Natural killer cell (primary cell): ENCODE measurements around the gene TPRG1. TPM values are rescaled to one million over a fixed set of nuclear protein-coding genes. Genes with fewer than 3 reads are reported as not detected.

Experiments used
- ATAC-seq, 3 donors: fragments of 150-1000 bp in 2 of 3; fragments of 200-7000 bp in 1 of 3; cut with Tn5 transposase; 1 replicate in 1 of 3; 2 replicates in 2 of 3; pipeline ENCODE4 v1.10.0; 2021; ENCODE audit warnings: mild to moderate bottlenecking in 2 of 3, moderate library complexity in 2 of 3
- DNase-seq, 2 donors: peaks; one replicate each; pipeline versions ENCODE4 v3.0.0 to v3.0.0-alpha.2; 2013 to 2021; ENCODE audit warnings: mixed read lengths in 1 of 2
- H3K27ac ChIP-seq: one replicate; pipeline ENCODE4 v1.5.1; 2013; ENCODE audit warnings: mild to moderate bottlenecking, low read length
- H3K27me3 ChIP-seq: one replicate; pipeline ENCODE4 v1.6.1; 2013; ENCODE audit warnings: low read length; ENCODE audit not compliant: control insufficient read depth, insufficient read depth
- H3K36me3 ChIP-seq: one replicate; pipeline ENCODE4 v1.6.1; 2013; ENCODE audit warnings: low read length; ENCODE audit not compliant: control insufficient read depth, insufficient read depth
- H3K4me1 ChIP-seq: one replicate; pipeline ENCODE4 v1.6.1; 2013; ENCODE audit warnings: low read length; ENCODE audit not compliant: control insufficient read depth, insufficient read depth
- H3K4me3 ChIP-seq: one replicate; pipeline ENCODE4 v1.5.1; 2013; ENCODE audit warnings: low read length
- H3K9me3 ChIP-seq: one replicate; pipeline ENCODE4 v1.6.1; 2013; ENCODE audit warnings: low read length; ENCODE audit not compliant: control insufficient read depth, insufficient read depth
- H3K27ac Mint-ChIP-seq, 2 donors: one replicate each; pipeline ENCODE4 v1.8.0; 2022; ENCODE audit warnings: mild to moderate bottlenecking in 2 of 2, mixed read lengths in 2 of 2, moderate library complexity in 1 of 2
- H3K27me3 Mint-ChIP-seq, 2 donors: one replicate each; pipeline ENCODE4 v1.8.0; 2022; ENCODE audit warnings: low read depth in 2 of 2, mixed read lengths in 2 of 2
- H3K36me3 Mint-ChIP-seq: one replicate; pipeline ENCODE4 v1.8.0; 2022; ENCODE audit warnings: mixed read lengths
- H3K4me1 Mint-ChIP-seq, 2 donors: one replicate each; pipeline ENCODE4 v1.8.0; 2022; ENCODE audit warnings: mixed read lengths in 2 of 2
- H3K4me3 Mint-ChIP-seq: one replicate; pipeline ENCODE4 v1.8.0; 2022; ENCODE audit warnings: mild to moderate bottlenecking, moderate library complexity, mixed read lengths
- H3K9me3 Mint-ChIP-seq, 2 donors: one replicate each; pipeline ENCODE4 v1.8.0; 2022; ENCODE audit warnings: mixed read lengths in 2 of 2
- CTCF ChIP-seq: fragments of 200-600 bp; IDR thresholded peaks from one replicate; pipeline ENCODE4 v1.8.0; 2022; ENCODE audit warnings: antibody characterized with exemption
- WGBS: methylation state at CpG from one replicate; pipeline ENCODE4 v1.1.7; 2013; ENCODE audit warnings: missing lambda C conversion rate; ENCODE audit not compliant: insufficient coverage; 5-methylcytosine and 5-hydroxymethylcytosine counted together
- intact Hi-C: fragments of 100-400 bp; cut with micrococcal nuclease; formaldehyde crosslinking; loops from one replicate; pipeline ENCODE4 v1.14.2; 2022
- total RNA-seq, 4 donors: library from RNA; stranded (reverse); fragments of 120-200 nt in 1 of 4; gene quantifications; one replicate each; pipeline versions ENCODE4 v1.2.3 to v1.2.4, GENCODE V29; 2013 to 2022

Gene TPRG1
- total RNA-seq, 3 donors from 2014 or later (not counting 1 experiment from before 2014, with no cell fraction given): 1.3 to 4.6 (median 1.9) TPM

- Histone ChIP-seq H3K4me1 (no peaks in the 10 kb centered on the region), H3K4me3 (no peak overlapping the region), H3K27ac (no peak overlapping the region), H3K36me3 (no peaks in the 10 kb centered on the region), H3K27me3 (no peaks in the 10 kb centered on the region), H3K9me3 (no peaks in the 10 kb centered on the region)
- H3K9me3 Mint-ChIP-seq: no peaks in the 10 kb centered on the region
- no peak for DNase-seq
- no peaks in the 10 kb centered on the region for H3K36me3 Mint-ChIP-seq
- WGBS: 74% methylated on average over 6 of the region's 7 CpGs
- TF ChIP-seq CTCF: no peak
- ATAC-seq: no peak
- intact Hi-C loops: no loop called here
- H3K27ac Mint-ChIP-seq: no peak overlapping the region
- H3K4me1 Mint-ChIP-seq: no peaks in the 10 kb centered on the region
- H3K4me3 Mint-ChIP-seq: no peak overlapping the region
- H3K27me3 Mint-ChIP-seq: peaks cover 0 to 5% of the 10 kb centered on the region in 2 donors
Measured at GRCh38 chr3:189307963-189308362, 136.2 kb downstream of the TPRG1 start.

- no peak overlapping the region for H3K4me3 Mint-ChIP-seq
Measured at GRCh38 chr3:189308608-189309007, 136.8 kb downstream of the TPRG1 start.

GRCh38 chr3:189309400-189309975 is 137.7 kb downstream of the TPRG1 start:
- H3K27me3 ChIP-seq: no peaks in the 10 kb centered on the region
- Mint-ChIP-seq H3K36me3 (no peaks in the 10 kb centered on the region), H3K4me1 (no peaks in the 10 kb centered on the region), H3K9me3 (no peaks in the 10 kb centered on the region), H3K27ac (no peak overlapping the region), H3K4me3 (no peak overlapping the region), H3K27me3 (peaks cover 0 to 5% of the 10 kb centered on the region in 2 donors)
- H3K4me3 ChIP-seq: no peak overlapping the region
- no peaks in the 10 kb centered on the region for H3K36me3 ChIP-seq
- TF ChIP-seq CTCF: no peak
- H3K9me3 ChIP-seq: no peaks in the 10 kb centered on the region
- WGBS: 90% methylated on average over 6 of the region's 6 CpGs
- no peak overlapping the region for H3K27ac ChIP-seq
- H3K4me1 ChIP-seq: no peaks in the 10 kb centered on the region
- DNase-seq (no peak), ATAC-seq (no peak)
- intact Hi-C loops: no loop called here

More at GRCh38 chr3:189308608-189309007, 136.8 kb downstream of the TPRG1 start:
- H3K9me3 ChIP-seq: no peaks in the 10 kb centered on the region
- intact Hi-C loops: no loop called here
- no peak overlapping the region for H3K27ac ChIP-seq
- Mint-ChIP-seq H3K4me1 (no peaks in the 10 kb centered on the region), H3K27ac (no peak overlapping the region), H3K9me3 (no peaks in the 10 kb centered on the region), H3K27me3 (peaks cover 0 to 5% of the 10 kb centered on the region in 2 donors), H3K36me3 (no peaks in the 10 kb centered on the region)
- H3K4me1 ChIP-seq: no peaks in the 10 kb centered on the region
- H3K27me3 ChIP-seq: no peaks in the 10 kb centered on the region
- no peak overlapping the region for H3K4me3 ChIP-seq
- no peak for TF ChIP-seq CTCF
- no peak for DNase-seq
- no peaks in the 10 kb centered on the region for H3K36me3 ChIP-seq
- no peak for ATAC-seq

GRCh38 chr3:189311521-189311920 is 139.8 kb downstream of the TPRG1 start:
- H3K4me3 Mint-ChIP-seq: no peak overlapping the region
- TF ChIP-seq CTCF: no peak
- ATAC-seq: no peak
- no peak overlapping the region for H3K27ac Mint-ChIP-seq
- Histone ChIP-seq H3K36me3 (no peaks in the 10 kb centered on the region), H3K4me1 (no peaks in the 10 kb centered on the region), H3K27ac (no peak overlapping the region), H3K9me3 (no peaks in the 10 kb centered on the region), H3K27me3 (no peaks in the 10 kb centered on the region), H3K4me3 (no peak overlapping the region)
- WGBS: 87% methylated on average over 2 of the region's 2 CpGs
- DNase-seq: no peak
- H3K9me3 Mint-ChIP-seq: no peaks in the 10 kb centered on the region
- intact Hi-C loops: no loop called here
- H3K36me3 Mint-ChIP-seq: no peaks in the 10 kb centered on the region
- H3K27me3 Mint-ChIP-seq: peaks cover 0 to 5% of the 10 kb centered on the region in 2 donors
- H3K4me1 Mint-ChIP-seq: no peaks in the 10 kb centered on the region
